ENCODE measurements around the gene OGFRL1.

OGFRL1 gene

DNA sequence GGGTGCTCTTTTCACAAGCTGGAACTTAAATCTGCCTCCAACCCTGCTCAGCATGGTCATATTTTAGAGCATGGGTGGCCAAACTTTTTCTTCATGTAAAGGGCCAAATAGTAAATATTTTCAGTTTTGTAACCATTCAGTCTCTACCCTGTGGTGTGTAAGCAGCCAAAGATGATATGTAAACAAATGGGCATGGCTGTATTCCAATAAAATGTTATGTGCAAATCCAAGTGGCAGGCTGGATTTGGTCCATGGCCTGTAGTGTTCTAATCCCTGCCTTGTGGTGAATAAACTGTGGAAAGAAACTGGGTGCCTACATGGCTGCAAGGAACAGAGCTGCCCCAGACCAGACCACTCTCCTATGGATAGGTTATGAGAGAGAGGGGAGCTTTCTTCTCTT lies 32.7 kb downstream of the OGFRL1 start:
- H3K4me3 ChIP-seq (ENCODE audit: low read length), result no peak overlapping the region
- H2AFZ ChIP-seq (ENCODE audit: low read depth, low read length), result no peak overlapping the region
- no peak overlapping the region for H3K9ac ChIP-seq (ENCODE audit: low read length)
- H3K4me2 ChIP-seq (ENCODE audit: low read length), result no peak overlapping the region
- H3K27ac ChIP-seq (ENCODE audit: low read length), result no peak overlapping the region
- no peaks in the 10 kb centered on the region for H3K27me3 ChIP-seq (ENCODE audit: low read depth, low read length)
- H3K9me3 ChIP-seq (ENCODE audit: insufficient read depth, low read length), result no peaks in the 10 kb centered on the region
- TF ChIP-seq EZH2phosphoT487 (IDR thresholded peaks at IDR 0.05; ENCODE audit: low read depth), result no peak
- H3K4me1 ChIP-seq (ENCODE audit: low read length), result no peaks in the 10 kb centered on the region
- H3K36me3 ChIP-seq (replicated peaks; ENCODE audit: low read depth, low read length), result no peaks in the 10 kb centered on the region
- no peaks in the 10 kb centered on the region for H4K20me1 ChIP-seq (ENCODE audit: insufficient read depth, low read length)
- H3K79me2 ChIP-seq (ENCODE audit: low read length), result no peaks in the 10 kb centered on the region

DNA sequence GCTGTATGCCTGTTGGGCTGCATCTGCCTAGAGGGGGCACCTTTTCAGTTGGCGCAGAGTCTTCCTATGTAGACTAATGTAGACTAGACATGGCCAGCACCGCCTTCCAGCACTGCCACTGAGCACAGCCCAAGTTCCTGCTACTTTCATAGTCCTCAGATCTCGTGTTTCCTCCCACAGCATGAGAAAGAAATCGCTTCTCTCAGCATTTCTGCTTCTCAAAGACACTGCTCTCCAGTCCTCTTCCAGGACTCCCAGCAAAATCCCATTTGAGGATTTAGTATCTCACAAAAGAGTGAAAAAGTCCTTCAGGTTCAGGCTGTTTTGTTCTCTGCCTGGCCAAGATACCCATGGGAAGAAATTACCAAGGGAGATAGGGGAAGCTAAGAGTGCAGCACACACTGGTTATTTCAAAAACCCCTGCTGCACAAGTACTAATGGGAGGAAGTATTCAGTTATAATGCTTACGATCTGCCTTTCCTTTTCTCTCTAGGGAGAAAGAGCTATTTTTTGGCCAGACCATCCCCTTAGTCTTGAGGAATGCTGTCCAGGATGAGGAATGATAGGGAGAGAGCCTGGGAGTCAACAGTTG lies 35.7 kb downstream of the OGFRL1 start:
- Histone ChIP-seq H3K4me2 (ENCODE audit: low read length) (no peak overlapping the region), H4K20me1 (ENCODE audit: insufficient read depth, low read length) (no peaks in the 10 kb centered on the region), H3K27ac (ENCODE audit: low read length) (no peak overlapping the region), H3K9ac (ENCODE audit: low read length) (no peak overlapping the region), H2AFZ (ENCODE audit: low read depth, low read length) (no peak overlapping the region), H3K36me3 (replicated peaks; ENCODE audit: low read depth, low read length) (no peaks in the 10 kb centered on the region), H3K4me3 (ENCODE audit: low read length) (no peak overlapping the region), H3K27me3 (ENCODE audit: low read depth, low read length) (0 out of 2 replicates have a peak, but pooled peaks cover 2% of the 10 kb centered on the region), H3K4me1 (ENCODE audit: low read length) (no peaks in the 10 kb centered on the region), H3K9me3 (ENCODE audit: insufficient read depth, low read length) (no peaks in the 10 kb centered on the region), H3K79me2 (ENCODE audit: low read length) (no peaks in the 10 kb centered on the region)
- TF ChIP-seq EZH2phosphoT487 (IDR thresholded peaks at IDR 0.05; ENCODE audit: low read depth), result no peak
- TF ChIP-seq, protein P1, sequence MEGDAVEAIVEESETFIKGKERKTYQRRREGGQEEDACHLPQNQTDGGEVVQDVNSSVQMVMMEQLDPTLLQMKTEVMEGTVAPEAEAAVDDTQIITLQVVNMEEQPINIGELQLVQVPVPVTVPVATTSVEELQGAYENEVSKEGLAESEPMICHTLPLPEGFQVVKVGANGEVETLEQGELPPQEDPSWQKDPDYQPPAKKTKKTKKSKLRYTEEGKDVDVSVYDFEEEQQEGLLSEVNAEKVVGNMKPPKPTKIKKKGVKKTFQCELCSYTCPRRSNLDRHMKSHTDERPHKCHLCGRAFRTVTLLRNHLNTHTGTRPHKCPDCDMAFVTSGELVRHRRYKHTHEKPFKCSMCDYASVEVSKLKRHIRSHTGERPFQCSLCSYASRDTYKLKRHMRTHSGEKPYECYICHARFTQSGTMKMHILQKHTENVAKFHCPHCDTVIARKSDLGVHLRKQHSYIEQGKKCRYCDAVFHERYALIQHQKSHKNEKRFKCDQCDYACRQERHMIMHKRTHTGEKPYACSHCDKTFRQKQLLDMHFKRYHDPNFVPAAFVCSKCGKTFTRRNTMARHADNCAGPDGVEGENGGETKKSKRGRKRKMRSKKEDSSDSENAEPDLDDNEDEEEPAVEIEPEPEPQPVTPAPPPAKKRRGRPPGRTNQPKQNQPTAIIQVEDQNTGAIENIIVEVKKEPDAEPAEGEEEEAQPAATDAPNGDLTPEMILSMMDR (IDR thresholded peaks at IDR 0.05; ENCODE audit: low read depth, low read length), result no peak

DNA sequence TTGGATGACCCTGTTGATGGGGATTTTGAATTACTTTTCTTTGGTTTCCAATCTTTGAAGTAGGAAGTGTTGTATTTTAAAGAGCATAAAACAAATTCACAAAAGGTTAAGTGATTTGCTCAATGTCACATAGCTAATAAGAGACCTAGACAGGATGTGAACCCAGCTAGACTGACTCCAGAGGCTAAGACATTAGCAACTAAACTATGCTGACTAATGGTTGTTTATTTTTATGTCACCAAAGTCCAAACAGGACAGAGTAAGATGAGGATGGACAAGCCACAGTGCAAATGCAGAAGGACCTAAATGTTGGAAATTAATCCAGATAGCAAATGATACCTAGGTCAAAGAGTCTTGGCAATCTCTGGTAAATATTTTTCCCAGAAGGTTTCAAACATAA lies 38.0 kb downstream of the OGFRL1 start:
- H4K20me1 ChIP-seq (ENCODE audit: insufficient read depth, low read length), result no peaks in the 10 kb centered on the region
- no peaks in the 10 kb centered on the region for H3K9me3 ChIP-seq (ENCODE audit: insufficient read depth, low read length)
- H3K27ac ChIP-seq (ENCODE audit: low read length), result no peak overlapping the region
- H3K27me3 ChIP-seq (ENCODE audit: low read depth, low read length), result 0 out of 2 replicates have a peak, but pooled peaks cover 3% of the 10 kb centered on the region
- no peak overlapping the region for H3K4me3 ChIP-seq (ENCODE audit: low read length)
- no peak overlapping the region for H3K4me2 ChIP-seq (ENCODE audit: low read length)
- TF ChIP-seq, protein P1 (IDR thresholded peaks at IDR 0.05; ENCODE audit: low read depth, low read length), result no peak
- no peak for TF ChIP-seq EZH2phosphoT487 (IDR thresholded peaks at IDR 0.05; ENCODE audit: low read depth)
- H3K9ac ChIP-seq (ENCODE audit: low read length), result no peak overlapping the region
- no peaks in the 10 kb centered on the region for H3K36me3 ChIP-seq (replicated peaks; ENCODE audit: low read depth, low read length)
- no peaks in the 10 kb centered on the region for H3K4me1 ChIP-seq (ENCODE audit: low read length)
- no peak overlapping the region for H2AFZ ChIP-seq (ENCODE audit: low read depth, low read length)
- no peaks in the 10 kb centered on the region for H3K79me2 ChIP-seq (ENCODE audit: low read length)

DNA sequence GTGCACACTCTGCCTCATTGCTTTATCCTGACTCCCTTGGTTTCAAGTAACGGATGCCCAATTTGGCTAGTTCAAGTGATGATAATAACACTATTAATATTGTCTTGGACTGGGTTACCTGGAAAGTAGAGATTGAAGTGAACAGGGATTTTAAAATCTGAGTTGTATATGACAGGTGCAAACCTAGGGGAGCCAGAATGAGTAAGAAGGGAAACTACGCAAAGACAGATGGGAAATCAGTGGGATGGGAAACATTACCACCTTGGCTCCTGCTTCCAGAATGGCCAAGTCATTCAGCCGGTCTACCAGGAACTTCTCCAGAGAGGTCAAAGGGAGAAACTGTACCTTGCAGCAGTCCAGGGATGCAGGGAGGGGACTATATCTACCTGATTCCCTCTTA lies 41.9 kb downstream of the OGFRL1 start:
- H3K27ac ChIP-seq (ENCODE audit: low read length), result no peak overlapping the region
- TF ChIP-seq, protein P1 (IDR thresholded peaks at IDR 0.05; ENCODE audit: low read depth, low read length), result no peak
- TF ChIP-seq EZH2phosphoT487 (IDR thresholded peaks at IDR 0.05; ENCODE audit: low read depth), result no peak
- peaks cover 10% of the 10 kb centered on the region for H3K4me1 ChIP-seq (ENCODE audit: low read length)

More for the DNA sequence above, 41.9 kb downstream of the OGFRL1 start:
- Histone ChIP-seq H3K4me2 (ENCODE audit: low read length) (no peak overlapping the region), H3K9me3 (ENCODE audit: insufficient read depth, low read length) (no peaks in the 10 kb centered on the region), H3K4me3 (ENCODE audit: low read length) (no peak overlapping the region), H4K20me1 (ENCODE audit: insufficient read depth, low read length) (no peaks in the 10 kb centered on the region), H3K27me3 (ENCODE audit: low read depth, low read length) (0 out of 2 replicates have a peak, but pooled peaks cover 3% of the 10 kb centered on the region), H3K9ac (ENCODE audit: low read length) (no peak overlapping the region), H3K79me2 (ENCODE audit: low read length) (no peaks in the 10 kb centered on the region), H2AFZ (ENCODE audit: low read depth, low read length) (no peak overlapping the region), H3K36me3 (replicated peaks; ENCODE audit: low read depth, low read length) (no peaks in the 10 kb centered on the region)
